ENCODE data around the gene NRSN2. TPM values are rescaled to one million over a fixed set of nuclear protein-coding genes. Genes with fewer than 3 reads are reported as not detected.
"Not testable (repeated sequence)": the region's sequence is repeated elsewhere in the genome, so short reads cannot be mapped to it uniquely, and the experiment has no call there.

The NRSN2 gene
- total and polyA plus RNA-seq, 7 donors: 1.6 to 5.0 (median 3.4) TPM

DNA sequence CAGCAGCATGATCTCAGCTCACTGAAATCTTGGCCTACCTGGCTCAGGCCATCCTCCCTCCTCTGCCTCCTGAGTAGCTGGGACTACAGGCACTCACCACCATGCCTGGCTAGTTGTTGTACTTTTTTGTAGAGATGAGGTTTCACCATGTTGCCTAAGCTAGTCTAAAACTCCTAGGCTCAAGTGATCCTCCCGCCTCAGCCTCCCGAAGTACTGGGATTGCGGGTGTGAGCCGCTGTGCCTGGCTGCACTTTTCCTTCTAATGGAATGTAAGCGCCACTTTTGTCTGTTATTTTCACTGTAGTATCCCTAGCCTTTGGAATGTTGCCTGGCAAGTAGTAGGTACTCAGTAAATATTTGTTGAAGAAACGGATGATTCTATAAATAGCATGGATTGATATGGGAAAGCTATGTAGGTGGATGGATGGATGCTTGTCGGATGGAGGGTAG lies 23.3 kb downstream of the NRSN2 start:
- H3K36me3 ChIP-seq (ENCODE audit: insufficient read depth in 1 of 2, low read depth in 1 of 2): no peaks in the 10 kb centered on the region
- H3K27me3 ChIP-seq (ENCODE audit: insufficient read depth in 3 of 3, low read length in 2 of 3): no peaks in the 10 kb centered on the region
- no peak overlapping the region for H3K4me3 ChIP-seq
- no peak for DNase-seq
- TF ChIP-seq, protein P1, sequence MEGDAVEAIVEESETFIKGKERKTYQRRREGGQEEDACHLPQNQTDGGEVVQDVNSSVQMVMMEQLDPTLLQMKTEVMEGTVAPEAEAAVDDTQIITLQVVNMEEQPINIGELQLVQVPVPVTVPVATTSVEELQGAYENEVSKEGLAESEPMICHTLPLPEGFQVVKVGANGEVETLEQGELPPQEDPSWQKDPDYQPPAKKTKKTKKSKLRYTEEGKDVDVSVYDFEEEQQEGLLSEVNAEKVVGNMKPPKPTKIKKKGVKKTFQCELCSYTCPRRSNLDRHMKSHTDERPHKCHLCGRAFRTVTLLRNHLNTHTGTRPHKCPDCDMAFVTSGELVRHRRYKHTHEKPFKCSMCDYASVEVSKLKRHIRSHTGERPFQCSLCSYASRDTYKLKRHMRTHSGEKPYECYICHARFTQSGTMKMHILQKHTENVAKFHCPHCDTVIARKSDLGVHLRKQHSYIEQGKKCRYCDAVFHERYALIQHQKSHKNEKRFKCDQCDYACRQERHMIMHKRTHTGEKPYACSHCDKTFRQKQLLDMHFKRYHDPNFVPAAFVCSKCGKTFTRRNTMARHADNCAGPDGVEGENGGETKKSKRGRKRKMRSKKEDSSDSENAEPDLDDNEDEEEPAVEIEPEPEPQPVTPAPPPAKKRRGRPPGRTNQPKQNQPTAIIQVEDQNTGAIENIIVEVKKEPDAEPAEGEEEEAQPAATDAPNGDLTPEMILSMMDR (IDR thresholded peaks at IDR 0.05): no peak
- H3K27ac ChIP-seq: no peak overlapping the region
- intact Hi-C loops (cut with DNase I): loop anchor here in 1 of 2 donors (5.0 kb wide), 1 partner anchor 67 kb away; no protein-coding TSS in a partner anchor
- no peaks in the 10 kb centered on the region for H3K9me3 ChIP-seq
- no peak for ATAC-seq
- H3K4me1 ChIP-seq: peaks cover 22% of the 10 kb centered on the region
- 84 to 90% (median 88%) methylated on average over 7 of the region's 7 CpGs for WGBS, 3 donors

DNA sequence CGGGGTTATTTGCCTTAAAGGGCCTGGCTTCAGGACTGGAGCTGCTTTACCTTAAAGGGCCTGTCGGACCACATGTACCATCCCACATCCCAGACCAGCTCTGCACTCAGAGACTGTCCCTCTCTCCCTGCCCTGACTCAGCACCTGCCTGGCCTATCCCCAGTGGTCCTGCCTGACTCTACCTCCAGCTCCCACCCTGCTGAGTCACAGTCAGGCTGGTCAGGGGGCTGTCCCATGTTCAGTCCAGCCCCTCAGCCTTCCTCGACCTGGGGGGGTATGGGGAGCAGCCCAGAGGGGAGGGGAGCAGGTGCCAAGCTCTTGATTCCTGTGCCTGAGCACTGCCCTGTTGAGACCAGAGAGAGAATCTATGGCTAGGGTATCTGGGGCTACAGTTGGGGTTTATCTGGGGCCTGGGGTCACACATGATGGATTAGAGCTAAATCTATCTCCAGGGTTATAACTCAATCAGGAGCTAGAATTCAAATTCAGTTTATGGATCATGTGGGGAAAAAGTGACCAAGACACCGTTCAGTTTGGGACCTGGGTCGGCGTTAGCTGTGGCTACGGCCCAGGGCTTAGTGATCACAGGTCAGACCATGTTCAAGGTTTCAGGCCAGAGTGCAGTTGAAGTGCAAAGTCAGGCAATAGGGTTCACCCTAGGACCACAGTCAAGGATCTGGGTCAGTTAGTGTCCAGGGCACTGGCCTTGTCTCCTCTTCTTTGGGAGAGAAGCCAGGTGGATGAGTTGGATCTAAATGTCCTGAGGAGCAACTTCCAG lies 24.3 kb downstream of the NRSN2 start:
- H3K36me3 ChIP-seq (ENCODE audit: insufficient read depth in 1 of 2, low read depth in 1 of 2): no peaks in the 10 kb centered on the region
- no peaks in the 10 kb centered on the region for H3K9me3 ChIP-seq
- H3K27ac ChIP-seq: peak overlapping the region; percentile 78
- ATAC-seq: peak; percentile 56 to 84 (median 73)
- WGBS, 3 donors: 56 to 79% (median 74%) methylated on average over 7 of the region's 7 CpGs
- TF ChIP-seq, protein P1 (IDR thresholded peaks at IDR 0.05): no peak
- DNase-seq: no peak
- intact Hi-C loops (cut with DNase I): loop anchor here in 1 of 2 donors (5.0 kb wide), 1 partner anchor 66 kb away; no protein-coding TSS in a partner anchor
- peaks cover 22% of the 10 kb centered on the region for H3K4me1 ChIP-seq
- no peak overlapping the region for H3K4me3 ChIP-seq
- no peaks in the 10 kb centered on the region for H3K27me3 ChIP-seq (ENCODE audit: insufficient read depth in 3 of 3, low read length in 2 of 3)

GRCh38 chr20:371755-372542 lies 25.0 kb downstream of the NRSN2 start:
- Histone ChIP-seq H3K27ac (peak overlapping the region; percentile 78), H3K9me3 (no peaks in the 10 kb centered on the region), H3K4me3 (no peak overlapping the region), H3K36me3 (ENCODE audit: insufficient read depth in 1 of 2, low read depth in 1 of 2) (no peaks in the 10 kb centered on the region), H3K27me3 (ENCODE audit: insufficient read depth in 3 of 3, low read length in 2 of 3) (no peaks in the 10 kb centered on the region), H3K4me1 (peaks cover 22% of the 10 kb centered on the region)
- intact Hi-C loops (cut with DNase I): loop anchor here in 1 of 2 donors (5.0 kb wide), 1 partner anchor 65 kb away; no protein-coding TSS in a partner anchor
- TF ChIP-seq, protein P1 (IDR thresholded peaks at IDR 0.05): no peak
- ATAC-seq (peak; percentile 89 to 93 (median 90)), DNase-seq (peak; percentile 85 to 90)
- 34 to 52% (median 50%) methylated on average over 10 of the region's 10 CpGs for WGBS, 3 donors

DNA sequence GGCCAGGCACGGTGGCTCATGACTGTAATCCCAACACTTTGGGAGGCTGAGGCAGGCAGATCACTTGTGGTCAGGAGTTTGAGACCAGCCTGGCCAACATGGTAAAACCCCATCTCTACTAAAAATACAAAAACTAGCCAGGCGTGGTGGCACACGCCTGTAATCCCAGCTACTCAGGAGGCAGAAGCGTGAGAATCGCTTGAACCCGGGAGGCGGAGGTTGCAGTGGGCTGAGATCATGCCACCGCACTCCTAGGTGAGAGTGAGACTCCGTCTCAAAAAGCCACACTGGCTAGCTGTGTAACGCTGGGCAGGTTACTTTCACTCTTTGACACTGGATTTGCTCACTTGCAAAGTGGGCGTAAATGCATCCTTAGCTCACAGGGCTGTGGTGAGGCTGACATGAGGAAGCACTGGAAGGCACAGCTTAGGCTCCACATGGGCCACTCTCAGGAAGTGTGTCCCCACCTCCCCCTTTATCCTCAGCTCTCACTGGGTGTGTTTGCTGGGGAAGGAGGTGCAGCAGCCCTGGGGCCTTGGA lies 25.7 kb downstream of the NRSN2 start:
- not testable (repeated sequence) for H3K27me3 ChIP-seq (ENCODE audit: insufficient read depth in 3 of 3, low read length in 2 of 3); DNase-seq; H3K4me3 ChIP-seq; H3K9me3 ChIP-seq; ATAC-seq; H3K36me3 ChIP-seq (ENCODE audit: insufficient read depth in 1 of 2, low read depth in 1 of 2)
- intact Hi-C loops (cut with DNase I): loop anchor here in 1 of 2 donors (5.0 kb wide), 1 partner anchor 65 kb away; no protein-coding TSS in a partner anchor
- peak overlapping the region; percentile 78 for H3K27ac ChIP-seq
- peaks cover 22% of the 10 kb centered on the region for H3K4me1 ChIP-seq
- 89 to 92% (median 92%) methylated on average over 11 of the region's 11 CpGs for WGBS, 3 donors

All from psoas muscle (tissue), 8 donors.